ENCODE measurements around the gene MEIG1.
"Not testable (repeated sequence)": the region's sequence is repeated elsewhere in the genome, so short reads cannot be mapped to it uniquely, and the experiment has no call there.

Gene MEIG1

DNA sequence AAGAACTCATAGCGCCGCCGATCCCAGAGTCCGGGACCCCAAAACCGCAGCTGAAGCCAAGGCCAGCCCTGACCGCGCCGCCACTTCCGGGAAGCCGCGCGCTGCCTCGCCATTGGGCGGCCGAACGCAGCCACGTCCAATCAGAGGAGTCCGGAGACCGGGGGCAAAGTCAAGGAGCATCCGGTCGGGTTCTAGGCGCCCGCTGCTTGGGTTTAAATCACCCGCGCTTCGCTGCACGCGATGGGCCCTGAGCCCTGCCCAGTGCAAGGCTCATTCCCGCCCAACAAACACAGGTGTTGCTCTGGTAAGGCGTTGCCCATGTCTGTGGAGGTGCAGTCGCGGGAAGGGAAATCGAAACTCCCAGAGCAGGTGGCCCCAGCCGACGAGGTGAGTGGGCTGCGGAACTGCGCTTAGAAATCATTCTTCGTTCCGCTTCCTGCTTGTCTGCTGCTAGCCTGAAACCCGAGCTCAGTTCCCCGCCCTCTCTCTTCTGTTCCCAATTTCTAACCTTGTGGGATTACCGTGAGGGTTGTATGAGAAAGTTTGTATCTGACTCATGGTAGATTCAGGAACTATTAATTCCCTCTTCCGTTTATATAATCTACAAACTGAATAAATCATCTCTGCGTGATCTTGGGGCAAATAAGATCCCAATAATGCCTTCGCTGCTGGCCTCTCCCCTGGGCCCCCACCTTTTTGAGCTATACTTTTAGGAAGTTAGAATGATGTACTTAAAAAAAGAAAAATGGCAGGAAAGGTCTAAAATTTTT is 5.0 kb upstream of the MEIG1 start, which contains the start of gene DCLRE1C:
Gene DCLRE1C (minus strand): TSS at position 96 of the 770 bp plus-strand sequence. CDS start 86 bp downstream, at position 10.
- DNase-seq (ENCODE audit: low read depth in 1 of 2, low spot score in 1 of 2), result peak; percentile 71 to 79

DNA sequence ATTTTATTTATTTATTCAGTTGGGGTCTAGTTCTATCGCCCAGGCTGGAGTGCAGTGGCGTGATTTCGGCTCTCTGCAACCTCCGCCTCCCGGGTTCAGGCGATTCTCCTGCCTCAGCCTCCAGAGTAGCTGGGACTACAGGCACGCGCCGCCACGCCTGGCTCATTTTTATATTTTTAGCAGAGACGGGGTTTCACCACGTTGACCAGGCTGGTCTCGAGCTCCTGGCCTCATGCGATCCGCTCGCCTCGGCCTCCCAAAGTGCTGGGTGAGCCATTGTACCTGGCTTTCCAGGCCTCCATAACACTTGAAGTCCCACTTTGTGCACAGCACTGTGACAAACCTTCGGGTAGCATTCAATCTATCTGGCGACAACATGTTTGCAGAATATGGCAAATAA is 4.3 kb upstream of the MEIG1 start:
- DNase-seq (ENCODE audit: low read depth in 1 of 2, low spot score in 1 of 2), result no peak

DNA sequence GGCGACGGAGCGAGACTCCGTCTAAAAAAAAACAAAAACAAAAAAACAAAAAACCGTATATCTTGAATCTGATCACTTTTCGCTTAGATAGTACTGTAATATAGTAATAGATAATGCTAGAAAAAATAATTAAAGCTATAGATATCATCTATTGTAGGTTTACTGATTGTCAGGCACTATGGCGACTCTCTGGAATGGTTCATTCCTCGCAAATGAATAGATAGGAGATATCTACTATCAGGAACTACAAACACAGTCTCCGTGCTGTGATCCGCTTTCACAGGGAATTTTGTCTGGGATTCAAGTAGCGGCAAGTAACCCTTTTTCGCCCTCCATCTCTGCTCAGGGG is 342 bp upstream of the MEIG1 start:
- DNase-seq (ENCODE audit: low read depth in 1 of 2, low spot score in 1 of 2), result no peak

DNA sequence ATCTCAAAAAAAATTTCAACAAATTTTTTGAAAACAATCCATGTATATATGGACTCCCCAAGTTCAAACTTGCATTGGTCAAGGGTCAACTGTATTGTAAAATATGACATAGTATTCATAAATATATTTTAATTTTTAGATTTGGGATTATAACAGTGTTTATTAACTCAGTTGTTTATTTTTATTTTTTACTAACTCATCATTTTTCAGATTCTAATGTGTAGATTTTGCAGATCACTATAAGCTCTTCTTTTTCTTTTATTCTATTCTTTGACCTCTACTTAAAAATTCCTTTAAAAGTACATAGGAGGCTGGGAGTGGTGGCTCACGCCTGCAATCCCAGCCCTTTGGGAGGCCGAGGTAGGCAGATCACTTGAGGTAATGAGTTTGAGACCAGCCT is 8.7 kb downstream of the MEIG1 start:
- no peak for DNase-seq (ENCODE audit: low read depth in 1 of 2, low spot score in 1 of 2)

DNA sequence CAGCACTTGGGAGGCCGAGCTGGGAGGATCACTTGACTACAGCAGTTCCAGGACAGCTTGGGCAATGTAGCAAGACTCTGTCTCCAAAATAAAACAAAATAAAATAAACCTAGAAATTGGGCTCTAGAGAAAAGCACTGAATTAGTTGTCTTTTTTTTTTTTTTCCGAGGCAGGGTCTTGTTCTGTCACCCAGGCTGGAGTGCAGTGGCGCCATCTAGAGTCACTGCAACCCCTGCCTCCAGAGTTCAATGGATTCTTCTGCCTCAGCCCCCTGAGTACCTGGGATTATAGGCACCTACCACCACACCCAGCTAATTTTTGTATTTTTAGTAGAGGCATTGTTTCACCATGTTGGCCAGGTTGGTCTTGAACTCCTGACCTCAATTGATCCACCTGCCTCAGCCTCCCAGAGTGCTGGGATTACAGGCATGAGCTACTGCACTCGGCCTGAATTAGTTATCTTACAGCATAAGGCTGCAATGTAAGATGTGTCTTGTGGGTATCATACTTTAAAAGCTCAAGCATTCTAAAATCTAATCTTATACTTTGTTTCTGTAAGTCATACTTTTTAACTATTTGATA is 12.8 kb downstream of the MEIG1 start:
- DNase-seq (ENCODE audit: low read depth in 1 of 2, low spot score in 1 of 2), result peak in 1 of 2 donors; percentile 15

DNA sequence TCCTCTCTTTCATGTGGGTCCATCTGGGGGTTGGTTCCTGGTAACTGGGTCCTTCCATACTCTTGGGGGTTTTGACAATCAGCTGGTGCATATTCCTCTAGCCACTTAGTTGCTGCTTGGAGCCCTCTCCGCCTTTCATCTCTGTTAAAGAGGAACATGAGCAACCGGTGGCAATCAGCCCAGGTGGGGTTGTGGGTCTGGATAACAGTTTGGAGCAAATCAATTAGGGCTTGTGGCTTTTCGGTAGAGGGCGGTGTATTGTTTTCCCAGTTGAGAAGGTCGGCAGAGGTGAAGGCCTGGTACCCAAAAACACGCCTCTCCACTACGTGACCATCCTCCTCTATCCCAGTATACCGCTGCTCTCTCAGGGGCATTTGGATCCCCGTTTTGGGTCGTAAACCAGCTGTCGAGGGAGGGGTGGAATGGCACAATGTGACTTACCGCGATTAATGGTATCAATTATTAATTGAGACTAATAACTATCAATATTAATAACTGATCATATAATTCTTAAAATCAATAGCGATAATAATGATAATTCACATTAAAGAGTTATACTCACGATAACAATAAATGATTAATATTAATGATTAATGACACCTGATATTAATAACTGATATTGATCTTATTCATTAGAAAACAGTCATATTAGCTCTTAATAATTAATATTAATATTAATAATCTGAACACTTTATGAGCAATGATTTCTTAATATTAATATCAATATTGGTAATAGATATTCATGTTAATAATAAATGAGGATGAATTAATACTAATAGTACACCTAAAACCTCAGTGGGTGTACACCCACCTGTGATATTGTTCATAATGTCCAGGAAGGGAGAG is 15.2 kb downstream of the MEIG1 start:
- not testable (repeated sequence) for DNase-seq (ENCODE audit: low read depth in 1 of 2, low spot score in 1 of 2)

DNA sequence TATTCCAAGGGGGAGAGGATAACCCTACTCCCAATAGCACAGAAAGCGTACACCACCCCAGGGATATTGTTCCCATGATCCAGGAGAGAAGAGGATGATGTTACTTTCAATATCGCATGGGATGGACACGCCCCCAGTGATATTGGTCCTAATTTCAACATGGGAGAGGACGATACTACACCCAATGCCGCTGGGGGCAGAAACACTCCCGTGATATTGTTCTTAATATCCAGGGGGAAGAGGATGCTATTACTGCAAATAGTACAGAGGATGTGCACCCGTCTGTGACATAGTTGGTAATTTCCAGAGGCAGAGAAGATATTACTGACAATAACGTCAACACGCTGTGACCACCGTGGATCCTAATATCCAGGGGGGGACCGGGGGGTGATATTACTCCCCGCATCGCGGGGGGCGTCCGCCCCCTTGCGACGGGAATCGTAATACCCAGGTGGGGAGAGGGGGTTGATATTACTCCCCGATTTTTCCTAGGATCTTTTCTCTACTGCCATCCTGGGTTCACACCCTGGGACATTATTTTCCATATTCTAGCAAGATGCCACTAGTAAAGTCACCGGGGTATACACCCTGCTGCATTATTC is 16.6 kb downstream of the MEIG1 start:
- no peak for DNase-seq (ENCODE audit: low read depth in 1 of 2, low spot score in 1 of 2)

DNA sequence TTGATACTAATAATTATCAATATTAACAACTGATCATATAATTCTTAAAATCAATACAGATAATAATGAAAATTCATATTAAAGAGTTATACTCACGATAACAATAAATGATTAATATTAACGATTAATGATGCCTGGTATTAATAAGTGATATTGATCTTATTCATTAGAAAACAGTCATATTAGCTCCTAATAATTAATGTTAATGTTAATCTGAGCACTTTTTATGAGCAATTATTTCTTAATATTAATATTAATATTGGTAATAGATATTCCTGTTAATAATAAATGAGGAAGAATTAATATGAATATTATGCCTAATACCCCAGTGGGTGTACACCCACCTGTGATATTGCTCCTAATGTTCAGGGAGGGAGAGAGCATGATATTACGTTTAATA is 23.6 kb downstream of the MEIG1 start:
- DNase-seq (ENCODE audit: low read depth in 1 of 2, low spot score in 1 of 2), result no peak

DNA sequence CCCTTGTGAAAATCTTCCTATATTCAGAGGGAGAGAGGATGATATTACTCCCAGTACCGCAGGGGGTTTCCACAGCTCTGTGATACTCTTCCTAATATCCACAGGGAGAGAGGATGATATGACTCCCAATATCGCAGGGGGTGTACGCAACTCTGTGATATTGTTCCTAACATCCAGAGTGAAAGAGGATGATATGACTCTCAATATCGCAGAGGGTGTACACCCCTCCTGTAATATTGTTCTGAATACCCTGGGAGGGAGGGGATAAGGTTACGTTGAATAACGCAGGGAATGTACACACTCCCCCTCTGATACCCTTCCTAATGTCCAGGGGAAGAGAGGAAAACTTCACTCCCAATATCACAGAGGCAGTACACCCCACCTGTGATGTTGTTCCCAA is 30.4 kb downstream of the MEIG1 start:
- not testable (repeated sequence) for DNase-seq (ENCODE audit: low read depth in 1 of 2, low spot score in 1 of 2)

DNA sequence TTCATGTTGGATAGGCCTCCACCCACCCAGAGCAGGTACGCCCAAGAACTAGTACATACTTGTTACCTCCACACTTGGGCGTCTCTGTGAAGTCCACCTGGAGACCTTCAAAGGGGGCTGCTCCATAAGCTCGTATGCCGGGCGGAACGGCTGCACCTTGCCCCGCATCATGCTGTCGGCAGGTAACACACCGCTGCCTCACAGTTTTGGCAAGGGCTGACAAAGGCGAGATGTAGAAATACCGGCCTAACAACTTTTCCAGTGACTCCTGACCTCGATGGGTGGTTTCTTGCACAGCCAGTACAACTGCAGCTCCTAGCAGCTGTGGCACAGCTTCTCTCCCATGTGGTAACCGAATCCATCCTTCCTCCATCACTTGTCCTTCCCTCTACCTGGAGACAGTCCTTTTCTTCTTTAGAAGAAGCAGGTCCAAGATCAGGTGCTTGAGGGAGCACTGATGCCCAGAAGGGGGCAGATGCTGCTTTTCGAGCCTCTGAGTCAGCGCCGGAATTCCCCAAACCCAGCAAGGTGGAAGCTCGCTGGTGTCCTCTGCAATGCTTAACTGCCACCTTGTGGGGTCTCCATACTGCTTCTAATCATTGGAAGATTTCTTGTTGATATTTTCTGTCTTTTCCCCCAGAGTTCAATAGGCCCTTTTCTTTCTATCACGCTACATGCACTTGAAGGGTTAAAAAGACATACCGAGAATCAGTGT is 32.0 kb downstream of the MEIG1 start:
- DNase-seq (ENCODE audit: low read depth in 1 of 2, low spot score in 1 of 2), result peak in 1 of 2 donors; percentile 18

DNA sequence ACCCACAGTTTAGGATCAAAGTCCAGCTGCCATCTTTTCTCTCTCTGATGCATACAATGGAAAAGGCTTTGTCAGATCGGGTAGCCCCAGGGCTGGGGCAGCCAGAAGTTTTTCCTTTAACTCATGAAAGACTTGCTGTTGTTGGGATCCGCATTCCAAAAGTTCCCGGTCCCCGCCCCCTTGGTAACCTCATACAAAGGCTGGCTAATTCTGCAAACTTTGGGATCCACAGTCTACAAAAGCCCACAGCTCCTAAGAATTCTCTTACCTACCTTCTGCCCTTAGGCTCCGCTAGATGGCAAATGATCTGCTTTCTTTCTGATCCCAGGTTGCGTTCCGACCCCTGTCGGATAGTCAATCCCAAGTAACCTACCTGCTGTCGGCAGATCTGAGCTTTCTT is 33.1 kb downstream of the MEIG1 start:
- DNase-seq (ENCODE audit: low read depth in 1 of 2, low spot score in 1 of 2), result not testable (repeated sequence)

DNA sequence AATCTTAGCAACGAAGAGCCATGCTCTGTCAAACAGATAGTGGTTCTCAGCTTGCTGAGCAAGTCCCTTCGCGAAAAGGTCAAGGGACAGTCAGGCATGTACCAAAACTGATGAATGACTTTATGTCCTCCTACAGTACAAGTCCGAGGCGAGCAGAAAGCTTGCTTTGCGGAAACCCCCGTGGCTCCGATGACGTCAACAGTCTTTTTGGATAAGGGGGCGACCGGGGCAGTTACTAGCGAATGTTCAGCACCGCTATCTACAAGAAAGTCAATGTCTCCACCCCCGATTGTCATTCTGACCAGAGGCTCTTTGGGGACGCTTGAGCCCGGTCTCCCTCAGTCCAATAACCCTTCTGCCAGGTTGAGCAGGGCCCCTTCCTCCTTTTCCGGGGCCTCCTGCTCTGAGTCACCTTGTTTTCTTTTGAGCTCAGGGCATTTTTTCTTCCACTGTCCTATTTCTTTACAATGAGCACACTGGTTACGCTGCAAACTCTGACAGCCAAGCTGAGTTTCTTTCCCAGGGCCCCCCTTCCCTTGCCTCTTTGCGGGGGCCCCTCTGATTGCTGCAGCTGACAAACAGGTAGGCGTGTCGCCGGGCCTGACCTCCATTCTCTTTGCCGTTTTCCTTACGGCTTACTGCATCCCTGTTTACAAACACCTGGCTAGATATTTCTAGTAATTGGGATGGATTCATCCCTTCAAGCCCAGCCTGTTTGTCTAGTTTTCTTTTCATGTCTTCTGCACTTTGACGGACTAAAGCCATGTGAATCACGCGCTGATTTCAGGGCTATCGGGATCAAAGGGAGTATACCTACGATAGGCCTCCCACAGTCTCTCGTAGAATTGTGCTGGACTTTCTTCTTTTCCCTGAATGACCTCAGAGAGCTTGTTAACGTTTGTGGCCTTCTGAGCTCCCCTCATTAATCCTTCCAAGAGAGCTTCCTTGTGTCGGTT is 34.6 kb downstream of the MEIG1 start:
- not testable (repeated sequence) for DNase-seq (ENCODE audit: low read depth in 1 of 2, low spot score in 1 of 2)

DNA sequence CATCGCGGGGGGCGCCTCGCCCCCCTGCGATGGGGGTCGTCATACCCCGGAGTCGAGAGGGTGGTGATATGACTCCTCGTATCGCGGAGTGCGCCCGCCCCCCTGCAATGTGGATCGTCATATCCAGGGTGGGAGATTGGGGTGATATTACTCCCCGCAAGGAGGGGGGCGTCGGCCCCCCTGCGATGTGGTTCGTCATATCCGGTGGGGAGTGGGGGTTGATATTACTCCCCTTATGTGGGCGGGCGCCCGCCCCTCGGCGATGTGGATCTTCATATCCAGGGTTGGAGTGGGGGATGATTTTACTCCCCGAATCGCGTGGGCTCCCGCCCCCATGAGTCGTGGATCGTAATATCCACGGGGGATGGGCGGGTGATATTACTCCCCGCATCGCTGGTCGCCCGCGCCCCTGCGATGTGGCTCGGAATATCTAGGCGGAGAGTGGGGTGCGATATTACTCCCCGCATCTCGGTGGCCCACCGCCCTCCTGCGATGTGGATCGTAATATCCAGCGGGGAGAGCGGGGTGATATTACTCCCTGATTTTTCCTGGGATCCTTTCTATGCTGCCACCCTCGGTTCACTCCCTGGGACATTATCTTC is 36.9 kb downstream of the MEIG1 start:
- DNase-seq (ENCODE audit: low read depth in 1 of 2, low spot score in 1 of 2), result no peak

DNA sequence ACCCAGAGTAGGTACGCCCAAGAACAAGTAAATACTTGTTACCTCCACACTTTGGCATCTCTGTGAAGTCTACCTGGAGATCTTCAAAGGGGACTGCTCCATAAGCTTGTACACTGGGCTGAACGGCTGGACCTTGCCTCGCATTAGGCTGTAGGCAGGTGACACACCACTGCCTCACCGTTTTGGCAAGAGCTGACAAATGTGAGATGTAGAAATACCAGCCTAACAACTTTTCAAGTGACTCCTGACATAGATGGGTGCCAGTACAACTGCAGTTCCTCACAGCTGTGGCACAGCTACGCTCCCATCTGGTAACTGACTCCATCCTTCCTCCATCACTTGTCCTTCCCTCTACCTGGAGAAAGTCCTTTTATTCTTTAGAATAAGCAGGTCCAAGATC is 54.3 kb downstream of the MEIG1 start:
- DNase-seq (ENCODE audit: low read depth in 1 of 2, low spot score in 1 of 2), result not testable (repeated sequence)

DNA sequence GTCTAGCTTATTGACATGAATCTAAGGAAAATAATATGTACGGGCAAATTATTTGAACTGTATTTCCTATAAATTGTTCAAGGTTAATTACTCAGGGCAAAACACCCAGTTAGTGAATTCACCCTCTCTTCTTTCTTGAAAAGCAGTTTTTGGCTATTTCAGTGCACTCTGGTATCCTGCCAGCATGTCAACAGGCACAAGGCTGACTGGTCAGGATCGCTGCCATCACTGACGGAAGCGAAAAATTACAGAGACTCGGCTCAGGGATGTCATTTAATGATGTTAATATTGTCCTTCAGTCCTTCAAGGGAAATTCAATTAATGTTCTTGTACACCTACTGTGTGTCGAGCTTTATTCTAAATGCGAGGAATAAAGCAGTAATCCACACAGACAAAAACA is 56.3 kb downstream of the MEIG1 start:
- no peak for DNase-seq (ENCODE audit: low read depth in 1 of 2, low spot score in 1 of 2)

DNA sequence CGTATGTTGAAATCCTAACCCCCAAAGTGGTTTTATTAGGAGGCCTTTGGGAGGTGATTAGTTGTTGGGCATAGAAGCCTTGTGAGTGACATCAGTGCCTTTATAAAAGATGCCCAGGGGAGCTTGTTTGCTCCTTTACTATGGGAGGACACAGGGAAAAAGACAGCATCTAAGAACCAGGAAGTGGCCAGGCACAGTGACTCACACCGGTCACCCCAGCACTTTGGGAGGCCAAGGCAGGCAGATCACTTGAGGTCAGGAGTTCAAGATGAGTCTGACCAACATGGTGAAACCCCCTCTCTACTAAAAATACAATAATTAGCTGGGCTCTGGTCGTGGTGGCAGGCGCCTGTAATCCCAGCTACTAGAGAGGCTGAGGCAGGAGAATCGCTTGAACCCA is 61.8 kb downstream of the MEIG1 start:
- not testable (repeated sequence) for DNase-seq (ENCODE audit: low read depth in 1 of 2, low spot score in 1 of 2)
